Tibial artery (tissue), 4 donors: ENCODE measurements around the gene ZSWIM7.

Experiments used
- DNase-seq, 2 donors: peaks; one replicate each; pipeline ENCODE4 v3.0.0-alpha.2; 2019
- H3K27ac ChIP-seq, 2 donors: fragments of 200-600 bp; sonication (generic) in 1 of 2; 1 replicate in 1 of 2; 2 replicates in 1 of 2; pipeline ENCODE4 v1.5.1; 2018 to 2019; ENCODE audit warnings: mild to moderate bottlenecking in 1 of 2
- H3K27me3 ChIP-seq, 2 donors: fragments of 200-600 bp; sonication (generic) in 1 of 2; one replicate each; pipeline versions ENCODE4 v1.5.1 to v1.6.0; 2016 to 2019
- H3K36me3 ChIP-seq, 3 donors: fragments of 200-600 bp; sonication (generic) in 2 of 3; one replicate each; pipeline ENCODE4 v1.5.1; 2016 to 2019; ENCODE audit warnings: mild to moderate bottlenecking in 2 of 3
- H3K4me1 ChIP-seq, 4 donors: fragments of 200-600 bp; sonication (generic) in 2 of 4; 1 replicate in 3 of 4; 2 replicates in 1 of 4; pipeline ENCODE4 v1.5.1; 2016 to 2019
- H3K4me3 ChIP-seq, 2 donors: fragments of 200-600 bp; sonication (generic) in 1 of 2; 1 replicate in 1 of 2; 2 replicates in 1 of 2; pipeline ENCODE4 v1.5.1; 2018 to 2019; ENCODE audit warnings: mild to moderate bottlenecking in 2 of 2
- H3K9me3 ChIP-seq, 3 donors: fragments of 200-600 bp; sonication (generic) in 1 of 3; one replicate each; pipeline ENCODE4 v1.5.1; 2016 to 2019
- intact Hi-C: fragments of 100-400 bp; cut with DNase I; formaldehyde crosslinking; loops from one replicate; pipeline ENCODE4 v1.15.0; 2023; ENCODE audit warnings: low total_unique reads
- TF ChIP-seq, protein P1 (sequence below), 2 experiments: fragments of 200-600 bp in 1 of 2; fragments of 450-650 bp in 1 of 2; IDR thresholded peaks; one replicate each; pipeline ENCODE4 v1.5.1; 2017 to 2019; ENCODE audit warnings: antibody characterized with exemption in 2 of 2, mild to moderate bottlenecking in 1 of 2, moderate library complexity in 1 of 2

The ZSWIM7 gene

DNA sequence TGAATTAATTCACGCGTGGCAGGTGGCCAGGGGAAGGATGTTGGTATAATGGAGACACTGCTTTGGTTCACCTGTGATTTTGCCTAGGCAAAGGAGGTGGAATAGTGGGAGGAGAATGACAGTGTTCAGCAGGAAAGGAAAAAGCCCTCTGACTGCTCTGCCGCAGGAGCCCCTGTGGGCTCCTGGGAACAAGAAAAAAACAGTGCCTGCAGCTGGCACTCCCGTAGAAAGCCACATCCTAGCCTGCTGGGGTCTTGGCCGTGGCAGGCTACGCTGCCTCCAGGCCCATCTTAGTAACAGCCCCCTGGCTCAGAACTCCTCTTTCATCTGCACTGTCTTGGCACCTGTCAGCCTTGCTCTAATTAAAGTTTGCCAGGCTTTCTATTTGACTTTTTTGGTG is 34.0 kb downstream of the ZSWIM7 start:
- TF ChIP-seq, protein P1, sequence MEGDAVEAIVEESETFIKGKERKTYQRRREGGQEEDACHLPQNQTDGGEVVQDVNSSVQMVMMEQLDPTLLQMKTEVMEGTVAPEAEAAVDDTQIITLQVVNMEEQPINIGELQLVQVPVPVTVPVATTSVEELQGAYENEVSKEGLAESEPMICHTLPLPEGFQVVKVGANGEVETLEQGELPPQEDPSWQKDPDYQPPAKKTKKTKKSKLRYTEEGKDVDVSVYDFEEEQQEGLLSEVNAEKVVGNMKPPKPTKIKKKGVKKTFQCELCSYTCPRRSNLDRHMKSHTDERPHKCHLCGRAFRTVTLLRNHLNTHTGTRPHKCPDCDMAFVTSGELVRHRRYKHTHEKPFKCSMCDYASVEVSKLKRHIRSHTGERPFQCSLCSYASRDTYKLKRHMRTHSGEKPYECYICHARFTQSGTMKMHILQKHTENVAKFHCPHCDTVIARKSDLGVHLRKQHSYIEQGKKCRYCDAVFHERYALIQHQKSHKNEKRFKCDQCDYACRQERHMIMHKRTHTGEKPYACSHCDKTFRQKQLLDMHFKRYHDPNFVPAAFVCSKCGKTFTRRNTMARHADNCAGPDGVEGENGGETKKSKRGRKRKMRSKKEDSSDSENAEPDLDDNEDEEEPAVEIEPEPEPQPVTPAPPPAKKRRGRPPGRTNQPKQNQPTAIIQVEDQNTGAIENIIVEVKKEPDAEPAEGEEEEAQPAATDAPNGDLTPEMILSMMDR (IDR thresholded peaks at IDR 0.05): no peak
- no peak for DNase-seq
- peaks cover 0 to 2% of the 10 kb centered on the region in 2 donors for H3K27me3 ChIP-seq
- H3K36me3 ChIP-seq: no peaks in the 10 kb centered on the region
- no peaks in the 10 kb centered on the region for H3K4me1 ChIP-seq
- no peaks in the 10 kb centered on the region for H3K9me3 ChIP-seq
- H3K27ac ChIP-seq: no peak overlapping the region
- no peak overlapping the region for H3K4me3 ChIP-seq
- intact Hi-C loops: no loop called here

DNA sequence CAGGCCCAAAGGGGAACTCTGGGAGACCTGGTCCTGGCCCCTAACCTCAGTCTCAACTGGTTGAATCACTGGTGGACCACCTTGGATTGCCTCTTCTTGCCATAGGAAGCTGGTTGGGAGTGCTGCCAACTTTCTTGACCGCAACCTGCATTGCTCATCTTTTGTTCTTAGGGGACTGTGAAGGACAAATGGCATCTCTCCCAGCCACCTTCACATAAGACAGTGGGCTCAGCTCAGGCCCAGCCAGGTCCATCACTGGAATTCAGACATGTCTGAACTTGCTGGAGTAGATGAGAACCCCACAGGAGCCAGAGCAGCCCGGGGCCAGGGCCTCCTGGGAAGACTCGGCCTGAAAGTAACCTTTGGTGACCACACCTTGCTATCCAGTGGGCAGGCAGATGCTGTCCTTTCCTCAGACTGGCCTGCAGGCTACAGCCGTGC is 35.8 kb downstream of the ZSWIM7 start:
- DNase-seq: no peak
- TF ChIP-seq, protein P1 (IDR thresholded peaks at IDR 0.05): no peak
- Histone ChIP-seq H3K4me3 (no peak overlapping the region), H3K27ac (no peak overlapping the region), H3K27me3 (no peaks in the 10 kb centered on the region), H3K4me1 (peaks cover 0 to 3% (median 0%) of the 10 kb centered on the region in 4 donors), H3K9me3 (no peaks in the 10 kb centered on the region), H3K36me3 (no peaks in the 10 kb centered on the region)
- intact Hi-C loops: no loop called here

DNA sequence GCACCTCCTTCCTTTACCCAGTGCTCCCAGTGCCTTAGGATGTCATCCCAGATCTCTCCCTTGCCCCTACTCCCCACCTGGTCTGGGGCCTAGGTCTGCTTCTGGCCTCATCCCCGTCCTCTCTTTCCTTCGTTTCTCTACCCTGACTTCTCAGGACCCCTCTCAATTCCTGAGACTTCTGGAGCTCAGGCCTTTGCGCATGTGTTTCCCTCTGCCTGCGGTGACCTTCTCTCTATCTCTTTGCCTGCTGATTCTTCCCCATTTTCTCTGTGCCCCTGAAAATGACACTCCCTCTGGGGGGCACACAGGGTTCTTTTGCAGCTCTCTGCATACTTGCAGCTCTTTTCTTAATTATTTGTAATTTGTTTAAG is 41.0 kb downstream of the ZSWIM7 start:
- Histone ChIP-seq H3K36me3 (no peaks in the 10 kb centered on the region), H3K9me3 (no peaks in the 10 kb centered on the region), H3K4me3 (no peak overlapping the region), H3K27me3 (no peaks in the 10 kb centered on the region), H3K27ac (no peak overlapping the region), H3K4me1 (peaks cover 0 to 3% (median 0%) of the 10 kb centered on the region in 4 donors)
- TF ChIP-seq, protein P1 (IDR thresholded peaks at IDR 0.05): no peak
- intact Hi-C loops: no loop called here
- DNase-seq: no peak

DNA sequence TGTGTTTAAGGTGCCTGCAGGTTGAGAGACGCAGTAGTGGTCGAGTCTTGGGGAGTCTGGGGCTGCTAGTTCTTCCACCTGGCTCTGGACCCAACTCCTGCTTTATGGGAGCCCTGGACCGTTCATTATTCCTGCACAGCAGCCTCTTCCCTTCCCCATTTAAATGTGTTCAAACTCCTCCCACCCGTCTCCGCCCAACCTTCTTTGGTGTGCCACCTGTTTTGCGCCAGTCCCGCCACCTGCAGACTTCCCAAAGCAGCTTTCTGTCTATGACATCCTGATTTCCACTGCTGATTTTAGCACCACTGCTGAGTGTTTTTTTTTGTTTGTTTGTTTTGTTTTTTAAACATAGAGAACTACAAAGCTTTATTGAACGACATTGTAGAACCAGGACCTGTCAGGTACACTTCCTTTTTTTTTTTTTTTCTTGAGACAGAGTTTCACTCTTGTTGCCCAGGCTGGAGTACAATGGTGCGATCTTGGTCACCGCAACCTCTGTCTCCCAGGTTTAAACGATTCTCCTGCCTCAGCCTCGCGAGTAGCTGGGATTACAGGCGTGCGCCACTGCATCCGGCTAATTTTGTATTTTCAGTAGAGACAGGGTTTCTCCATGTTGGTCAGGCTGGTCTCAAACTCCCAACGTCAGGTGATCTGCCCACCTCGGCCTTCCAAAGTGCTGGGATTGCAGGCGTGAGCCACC is 41.7 kb downstream of the ZSWIM7 start:
- no peaks in the 10 kb centered on the region for H3K27me3 ChIP-seq
- no peak overlapping the region for H3K27ac ChIP-seq
- H3K4me1 ChIP-seq: peaks cover 0 to 3% (median 0%) of the 10 kb centered on the region in 4 donors
- no peak overlapping the region for H3K4me3 ChIP-seq
- H3K9me3 ChIP-seq: no peaks in the 10 kb centered on the region
- DNase-seq: no peak
- H3K36me3 ChIP-seq: no peaks in the 10 kb centered on the region
- intact Hi-C loops: no loop called here
- TF ChIP-seq, protein P1 (IDR thresholded peaks at IDR 0.05): no peak

DNA sequence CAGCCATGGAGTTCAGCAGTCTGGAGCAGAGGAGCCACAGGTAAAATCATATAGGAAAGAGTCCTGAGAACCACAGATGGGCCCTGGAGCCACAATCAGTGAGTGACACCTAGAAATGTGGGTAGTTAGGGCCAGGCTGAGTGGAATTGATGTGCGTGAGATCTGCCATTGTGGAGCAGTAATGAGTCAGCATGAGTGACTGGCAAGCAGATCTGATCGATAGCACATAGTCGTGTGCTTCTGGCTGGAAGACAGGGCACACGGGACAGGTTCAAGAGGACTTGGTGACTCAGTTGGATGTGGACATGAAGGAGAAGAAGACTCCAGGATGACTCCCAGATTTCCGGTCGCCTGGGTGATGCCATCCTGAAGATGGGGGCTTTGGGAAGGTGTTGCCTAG is 42.3 kb downstream of the ZSWIM7 start:
- TF ChIP-seq, protein P1 (IDR thresholded peaks at IDR 0.05): no peak
- Histone ChIP-seq H3K4me3 (no peak overlapping the region), H3K9me3 (no peaks in the 10 kb centered on the region), H3K36me3 (no peaks in the 10 kb centered on the region), H3K27me3 (no peaks in the 10 kb centered on the region), H3K27ac (no peak overlapping the region), H3K4me1 (peaks cover 0 to 3% (median 0%) of the 10 kb centered on the region in 4 donors)
- no peak for DNase-seq
- intact Hi-C loops: no loop called here
